H1 (cell line): ENCODE results near the gene ARHGAP1. TPM values are rescaled to one million over a fixed set of nuclear protein-coding genes. Genes with fewer than 3 reads are reported as not detected.

Source experiments
- CREB1 ChIP-seq: IDR thresholded peaks from 2 replicates; pipeline ENCODE4 v1.6.1; 2012; ENCODE audit warnings: inconsistent platforms
- CTBP2 ChIP-seq: IDR thresholded peaks from 2 replicates; pipeline ENCODE4 v1.7.0; 2011; ENCODE audit warnings: borderline replicate concordance, mild to moderate bottlenecking, moderate library complexity, mixed read lengths, low read length; ENCODE audit not compliant: insufficient read depth, insufficient read length
- NANOG ChIP-seq: IDR thresholded peaks from 2 replicates; pipeline ENCODE4 v1.6.1; 2011; ENCODE audit warnings: low read length, low read depth, mild to moderate bottlenecking, inconsistent platforms; ENCODE audit not compliant: insufficient read depth, poor library complexity, severe bottlenecking
- RNF2 ChIP-seq: fragments of 200-900, 300-1000 bp; sonication (generic); IDR thresholded peaks from 2 replicates; pipeline ENCODE4 v1.7.1; 2016; ENCODE audit warnings: borderline replicate concordance, low read depth, mild to moderate bottlenecking, antibody characterized with exemption, low read length; ENCODE audit not compliant: poor library complexity, severe bottlenecking; ENCODE audit errors: missing control alignments
- polyA plus RNA-seq, 7 experiments: library from polyadenylated mRNA; depleted of rRNA in 3 of 7; stranded (reverse) in 5 of 7; unstranded in 2 of 7; fragments of >200 nt in 5 of 7; fragments of 200-250 nt in 2 of 7; gene quantifications; 1 replicate in 5 of 7; 2 replicates in 1 of 7; 4 replicates in 1 of 7; pipeline versions ENCODE4 v1.2.1 to v1.2.3, GENCODE V29; 2011 to 2013; ENCODE audit warnings: missing spikeins in 2 of 7, mixed read lengths in 2 of 7
- total RNA-seq: library from RNA; stranded (reverse); fragmentation: NEBNext Ultra II Directional; extraction: Animal tissue kit (Norgen Biotek cat#: 25700); gene quantifications from 2 replicates; pipeline ENCODE4 v1.2.1, GENCODE V29; 2021

Gene ARHGAP1
- total and polyA plus RNA-seq, 2 of the 8 experiments (the other 6 are each of a cell fraction or from before 2014, with no cell fraction given): 28.6 to 58.8 TPM

GRCh38 chr11:46675288-46675851 is 25.0 kb downstream of the ARHGAP1 start (continued):
- TF ChIP-seq RNF2 (no peak), NANOG (no peak), CREB1 (no peak), CTBP2 (no peak)
- TF ChIP-seq, all 59 proteins: peak for 2
